GM12875 (cell line): Measurements from ENCODE around the gene TAS1R1.

Source experiments
- H3K4me3 ChIP-seq: one replicate; pipeline ENCODE4 v1.5.1; 2011; ENCODE audit warnings: low read depth, low read length, control low read depth
- CTCF ChIP-seq: IDR thresholded peaks from 2 replicates; pipeline ENCODE4 v1.5.1; 2011; ENCODE audit warnings: low read depth, mild to moderate bottlenecking, control low read depth, inconsistent platforms, low read length, moderate library complexity, borderline replicate concordance; ENCODE audit not compliant: insufficient read depth

TAS1R1 gene

GRCh38 chr1:6523566-6523965, 31.5 kb upstream of the TAS1R1 start:
- no peak overlapping the region for H3K4me3 ChIP-seq
- TF ChIP-seq CTCF: peak; percentile 33; the same call in 1 of the 2 replicates

- H3K4me3 ChIP-seq: no peak overlapping the region
- no peak for TF ChIP-seq CTCF
Measured at GRCh38 chr1:6526316-6526715, 28.8 kb upstream of the TAS1R1 start.

GRCh38 chr1:6528492-6528891, 26.6 kb upstream of the TAS1R1 start:
- TF ChIP-seq CTCF: no peak
- no peak overlapping the region for H3K4me3 ChIP-seq

- no peak overlapping the region for H3K4me3 ChIP-seq
- no peak for TF ChIP-seq CTCF
Measured at GRCh38 chr1:6530504-6531160, 24.5 kb upstream of the TAS1R1 start.

GRCh38 chr1:6531996-6532395, 23.1 kb upstream of the TAS1R1 start:
- no peak for TF ChIP-seq CTCF
- H3K4me3 ChIP-seq: no peak overlapping the region

GRCh38 chr1:6534248-6534822, 20.8 kb upstream of the TAS1R1 start:
- H3K4me3 ChIP-seq: no peak overlapping the region
- TF ChIP-seq CTCF: no peak

GRCh38 chr1:6535214-6535613, 19.9 kb upstream of the TAS1R1 start:
- no peak overlapping the region for H3K4me3 ChIP-seq
- no peak for TF ChIP-seq CTCF
